Measurements from ENCODE around the gene FGD4.

FGD4 gene

GRCh38 chr12:32460638-32461037 is 61.3 kb downstream of the FGD4 start:
- no peaks in the 10 kb centered on the region for H3K36me3 ChIP-seq (ENCODE audit: insufficient read depth, low read length)
- no peaks in the 10 kb centered on the region for H3K9me3 ChIP-seq (replicated peaks; ENCODE audit: low read length)
- H3K9ac ChIP-seq (ENCODE audit: low read depth, low read length): no peak overlapping the region
- H3K4me3 ChIP-seq (ENCODE audit: low read length): no peak overlapping the region
- H3K27me3 ChIP-seq (ENCODE audit: control insufficient read depth, insufficient read depth, low read length): no peaks in the 10 kb centered on the region
- H3K4me2 ChIP-seq (ENCODE audit: low read length): no peak overlapping the region
- H3K4me1 ChIP-seq (ENCODE audit: control insufficient read depth, insufficient read depth, low read length): peaks cover 33% of the 10 kb centered on the region

- no peak overlapping the region for H3K4me3 ChIP-seq (ENCODE audit: low read length)
- H3K4me1 ChIP-seq (ENCODE audit: control insufficient read depth, insufficient read depth, low read length): peaks cover 28% of the 10 kb centered on the region
These were observed 63.5 kb downstream of the FGD4 start for GRCh38 chr12:32462908-32463307.

GRCh38 chr12:32466187-32466586 is 66.8 kb downstream of the FGD4 start:
- Histone ChIP-seq H3K4me3 (ENCODE audit: low read length) (no peak overlapping the region), H3K4me2 (ENCODE audit: low read length) (no peak overlapping the region), H3K4me1 (ENCODE audit: control insufficient read depth, insufficient read depth, low read length) (peaks cover 32% of the 10 kb centered on the region), H3K9me3 (replicated peaks; ENCODE audit: low read length) (no peaks in the 10 kb centered on the region), H3K36me3 (ENCODE audit: insufficient read depth, low read length) (no peaks in the 10 kb centered on the region), H3K27me3 (ENCODE audit: control insufficient read depth, insufficient read depth, low read length) (no peaks in the 10 kb centered on the region), H3K9ac (ENCODE audit: low read depth, low read length) (peak overlapping the region; percentile 13)

More at GRCh38 chr12:32462908-32463307, 63.5 kb downstream of the FGD4 start:
- Histone ChIP-seq H3K9me3 (replicated peaks; ENCODE audit: low read length) (no peaks in the 10 kb centered on the region), H3K4me2 (ENCODE audit: low read length) (no peak overlapping the region), H3K27me3 (ENCODE audit: control insufficient read depth, insufficient read depth, low read length) (no peaks in the 10 kb centered on the region), H3K36me3 (ENCODE audit: insufficient read depth, low read length) (no peaks in the 10 kb centered on the region), H3K9ac (ENCODE audit: low read depth, low read length) (no peak overlapping the region)

DNA sequence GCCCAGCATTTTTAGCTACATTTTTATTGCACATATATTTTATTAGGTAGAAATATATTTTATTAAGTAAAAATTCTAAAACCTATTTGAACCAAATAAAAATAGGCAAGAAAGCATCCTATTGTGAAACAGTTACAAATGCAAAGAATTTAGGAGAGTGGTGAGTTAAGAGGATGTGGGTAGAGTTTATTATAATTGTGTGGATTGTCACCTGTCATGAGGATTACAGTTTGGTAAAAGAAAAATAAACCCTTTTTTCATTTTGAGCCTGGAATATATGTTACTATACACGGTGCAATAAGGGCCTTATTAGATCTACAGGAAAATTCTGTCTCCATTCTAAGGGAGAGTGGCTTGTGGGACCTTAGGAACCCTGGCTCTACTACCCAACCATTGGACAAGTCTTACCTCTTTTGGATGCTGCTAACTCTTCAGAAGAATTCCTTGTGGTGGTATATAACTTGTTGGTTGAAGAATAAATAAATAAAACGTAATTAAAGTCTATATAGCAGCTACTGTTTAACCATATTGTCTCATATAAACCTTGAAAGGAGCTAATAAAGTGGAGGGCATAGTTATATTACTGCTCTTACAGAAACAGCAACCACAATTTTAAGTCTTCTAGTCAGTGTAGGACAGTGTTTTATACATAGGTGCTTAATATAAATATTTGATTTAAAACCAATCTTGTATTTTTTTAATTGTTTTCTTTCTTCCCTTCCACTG is 67.8 kb downstream of the FGD4 start:
- H3K4me2 ChIP-seq (ENCODE audit: low read length): no peak overlapping the region
- no peaks in the 10 kb centered on the region for H3K36me3 ChIP-seq (ENCODE audit: insufficient read depth, low read length)
- no peaks in the 10 kb centered on the region for H3K9me3 ChIP-seq (replicated peaks; ENCODE audit: low read length)
- H3K4me1 ChIP-seq (ENCODE audit: control insufficient read depth, insufficient read depth, low read length): peaks cover 32% of the 10 kb centered on the region
- H3K9ac ChIP-seq (ENCODE audit: low read depth, low read length): peak overlapping the region; percentile 13
- H3K4me3 ChIP-seq (ENCODE audit: low read length): no peak overlapping the region
- H3K27me3 ChIP-seq (ENCODE audit: control insufficient read depth, insufficient read depth, low read length): no peaks in the 10 kb centered on the region

- no peak overlapping the region for H3K9ac ChIP-seq (ENCODE audit: low read depth, low read length)
- H3K9me3 ChIP-seq (replicated peaks; ENCODE audit: low read length): no peaks in the 10 kb centered on the region
- H3K4me1 ChIP-seq (ENCODE audit: control insufficient read depth, insufficient read depth, low read length): peaks cover 32% of the 10 kb centered on the region
- H3K4me2 ChIP-seq (ENCODE audit: low read length): no peak overlapping the region
- H3K4me3 ChIP-seq (ENCODE audit: low read length): no peak overlapping the region
- H3K36me3 ChIP-seq (ENCODE audit: insufficient read depth, low read length): no peaks in the 10 kb centered on the region
- no peaks in the 10 kb centered on the region for H3K27me3 ChIP-seq (ENCODE audit: control insufficient read depth, insufficient read depth, low read length)
These were observed 68.9 kb downstream of the FGD4 start for GRCh38 chr12:32467959-32468863.

- Histone ChIP-seq H3K4me3 (ENCODE audit: low read length) (no peak overlapping the region), H3K36me3 (ENCODE audit: insufficient read depth, low read length) (no peaks in the 10 kb centered on the region), H3K9ac (ENCODE audit: low read depth, low read length) (no peak overlapping the region), H3K4me2 (ENCODE audit: low read length) (no peak overlapping the region), H3K27me3 (ENCODE audit: control insufficient read depth, insufficient read depth, low read length) (no peaks in the 10 kb centered on the region), H3K9me3 (replicated peaks; ENCODE audit: low read length) (no peaks in the 10 kb centered on the region), H3K4me1 (ENCODE audit: control insufficient read depth, insufficient read depth, low read length) (peaks cover 22% of the 10 kb centered on the region)
These were observed 71.6 kb downstream of the FGD4 start for GRCh38 chr12:32470936-32471470.

- no peak overlapping the region for H3K4me2 ChIP-seq (ENCODE audit: low read length)
- H3K27me3 ChIP-seq (ENCODE audit: control insufficient read depth, insufficient read depth, low read length): no peaks in the 10 kb centered on the region
- H3K9ac ChIP-seq (ENCODE audit: low read depth, low read length): no peak overlapping the region
These were observed 72.2 kb downstream of the FGD4 start for GRCh38 chr12:32471591-32472001.

DNA sequence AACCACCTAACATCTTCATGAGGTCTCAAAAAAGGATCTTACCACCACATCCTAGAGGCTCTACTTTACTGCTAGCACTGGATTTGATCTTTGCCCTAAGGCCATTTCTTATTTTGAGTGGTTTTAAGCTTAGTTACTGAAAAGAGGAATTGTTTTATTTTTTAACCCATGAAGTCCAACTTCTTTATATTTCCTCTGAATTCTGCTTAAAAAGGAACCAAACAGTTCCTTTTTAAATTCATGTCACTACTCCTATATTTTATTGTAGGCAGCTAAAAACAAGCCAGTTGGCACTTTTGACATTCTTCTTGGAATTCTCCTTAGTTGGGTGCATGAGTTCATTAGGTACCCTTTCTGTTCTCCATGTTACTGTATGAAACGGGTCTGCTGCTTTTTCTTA is 76.4 kb downstream of the FGD4 start:
- Histone ChIP-seq H3K4me2 (ENCODE audit: low read length) (no peak overlapping the region), H3K9me3 (replicated peaks; ENCODE audit: low read length) (no peaks in the 10 kb centered on the region), H3K4me3 (ENCODE audit: low read length) (no peak overlapping the region), H3K4me1 (ENCODE audit: control insufficient read depth, insufficient read depth, low read length) (peaks cover 5% of the 10 kb centered on the region), H3K9ac (ENCODE audit: low read depth, low read length) (no peak overlapping the region), H3K36me3 (ENCODE audit: insufficient read depth, low read length) (no peaks in the 10 kb centered on the region), H3K27me3 (ENCODE audit: control insufficient read depth, insufficient read depth, low read length) (no peaks in the 10 kb centered on the region)

More at GRCh38 chr12:32471591-32472001, 72.2 kb downstream of the FGD4 start:
- Histone ChIP-seq H3K4me3 (ENCODE audit: low read length) (no peak overlapping the region), H3K36me3 (ENCODE audit: insufficient read depth, low read length) (no peaks in the 10 kb centered on the region), H3K4me1 (ENCODE audit: control insufficient read depth, insufficient read depth, low read length) (peaks cover 17% of the 10 kb centered on the region), H3K9me3 (replicated peaks; ENCODE audit: low read length) (no peaks in the 10 kb centered on the region)

GRCh38 chr12:32476446-32476845 is 77.1 kb downstream of the FGD4 start:
- H3K4me1 ChIP-seq (ENCODE audit: control insufficient read depth, insufficient read depth, low read length): peaks cover 5% of the 10 kb centered on the region
- no peaks in the 10 kb centered on the region for H3K36me3 ChIP-seq (ENCODE audit: insufficient read depth, low read length)
- H3K4me2 ChIP-seq (ENCODE audit: low read length): no peak overlapping the region
- no peak overlapping the region for H3K4me3 ChIP-seq (ENCODE audit: low read length)
- no peaks in the 10 kb centered on the region for H3K9me3 ChIP-seq (replicated peaks; ENCODE audit: low read length)
- no peak overlapping the region for H3K9ac ChIP-seq (ENCODE audit: low read depth, low read length)
- no peaks in the 10 kb centered on the region for H3K27me3 ChIP-seq (ENCODE audit: control insufficient read depth, insufficient read depth, low read length)

- H3K36me3 ChIP-seq (ENCODE audit: insufficient read depth, low read length): no peaks in the 10 kb centered on the region
- peaks cover 5% of the 10 kb centered on the region for H3K4me1 ChIP-seq (ENCODE audit: control insufficient read depth, insufficient read depth, low read length)
- peak overlapping the region; percentile 40 for H3K4me2 ChIP-seq (ENCODE audit: low read length)
- no peaks in the 10 kb centered on the region for H3K27me3 ChIP-seq (ENCODE audit: control insufficient read depth, insufficient read depth, low read length)
- no peak overlapping the region for H3K4me3 ChIP-seq (ENCODE audit: low read length)
- peak overlapping the region; percentile 22 for H3K9ac ChIP-seq (ENCODE audit: low read depth, low read length)
- no peaks in the 10 kb centered on the region for H3K9me3 ChIP-seq (replicated peaks; ENCODE audit: low read length)
These were observed 78.4 kb downstream of the FGD4 start for GRCh38 chr12:32477714-32478113.

- Histone ChIP-seq H3K9me3 (replicated peaks; ENCODE audit: low read length) (no peaks in the 10 kb centered on the region), H3K4me2 (ENCODE audit: low read length) (peak overlapping the region; percentile 40), H3K36me3 (ENCODE audit: insufficient read depth, low read length) (no peaks in the 10 kb centered on the region), H3K4me3 (ENCODE audit: low read length) (no peak overlapping the region), H3K4me1 (ENCODE audit: control insufficient read depth, insufficient read depth, low read length) (peaks cover 5% of the 10 kb centered on the region), H3K9ac (ENCODE audit: low read depth, low read length) (peak overlapping the region; percentile 22), H3K27me3 (ENCODE audit: control insufficient read depth, insufficient read depth, low read length) (no peaks in the 10 kb centered on the region)
These were observed 78.8 kb downstream of the FGD4 start for GRCh38 chr12:32478166-32478565.

Measured in skeletal muscle satellite cell (primary cell).